PC-9 (cell line): ENCODE results near the gene XAF1.
"Not testable (repeated sequence)": the region's sequence is repeated elsewhere in the genome, so short reads cannot be mapped to it uniquely, and the experiment has no call there.

Source experiments
- CTCF ChIP-seq: fragments of 200-600 bp; sonication (generic); conservative IDR thresholded peaks from 2 replicates; pipeline ENCODE4 v1.6.1; 2017; ENCODE audit warnings: mixed run types, antibody characterized with exemption, mild to moderate bottlenecking, moderate library complexity
- EZH2 ChIP-seq: fragments of 200-600 bp; sonication (generic); IDR thresholded peaks from 2 replicates; pipeline ENCODE4 v1.8.0; 2017; ENCODE audit warnings: antibody characterized with exemption, low read depth

- TF ChIP-seq CTCF, EZH2: not testable (repeated sequence)
These were observed 60.5 kb downstream of the XAF1 start for GRCh38 chr17:6816368-6816767.
